Measurements from ENCODE around the gene ENHO.

The ENHO gene

DNA sequence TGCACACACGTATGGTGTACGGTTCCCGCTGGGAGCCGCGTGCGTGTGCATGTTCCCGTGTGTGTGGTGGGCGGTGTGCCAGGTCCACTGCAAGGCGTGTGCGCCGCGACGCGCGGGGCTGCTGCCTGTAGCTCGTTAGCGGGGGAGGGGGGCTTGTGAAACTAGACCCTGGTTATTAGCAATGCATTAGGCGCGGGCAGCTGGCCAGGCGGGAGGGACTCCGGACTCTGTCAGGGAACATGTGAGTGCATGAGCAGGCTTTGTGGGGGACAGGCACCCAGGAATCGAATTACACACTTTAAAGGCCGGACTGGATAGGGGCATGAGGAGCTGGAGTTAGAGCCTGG is 32.2 kb upstream of the ENHO start:
- Histone ChIP-seq H3K4me3 (ENCODE audit: low read depth in 1 of 2, low read length in 2 of 2) (no peak overlapping the region), H3K27me3 (ENCODE audit: control insufficient read depth in 1 of 2, insufficient read depth in 2 of 2, low read length in 2 of 2) (peaks cover 0 to 32% of the 10 kb centered on the region in 2 donors), H3K36me3 (ENCODE audit: insufficient read depth, low read length) (no peaks in the 10 kb centered on the region), H3K9me3 (ENCODE audit: low read length) (no peaks in the 10 kb centered on the region), H3K9ac (ENCODE audit: low read length) (no peak overlapping the region), H3K4me1 (ENCODE audit: insufficient read depth, low read length) (peaks cover 3% of the 10 kb centered on the region), H3K27ac (ENCODE audit: low read depth, low read length) (no peak overlapping the region)

DNA sequence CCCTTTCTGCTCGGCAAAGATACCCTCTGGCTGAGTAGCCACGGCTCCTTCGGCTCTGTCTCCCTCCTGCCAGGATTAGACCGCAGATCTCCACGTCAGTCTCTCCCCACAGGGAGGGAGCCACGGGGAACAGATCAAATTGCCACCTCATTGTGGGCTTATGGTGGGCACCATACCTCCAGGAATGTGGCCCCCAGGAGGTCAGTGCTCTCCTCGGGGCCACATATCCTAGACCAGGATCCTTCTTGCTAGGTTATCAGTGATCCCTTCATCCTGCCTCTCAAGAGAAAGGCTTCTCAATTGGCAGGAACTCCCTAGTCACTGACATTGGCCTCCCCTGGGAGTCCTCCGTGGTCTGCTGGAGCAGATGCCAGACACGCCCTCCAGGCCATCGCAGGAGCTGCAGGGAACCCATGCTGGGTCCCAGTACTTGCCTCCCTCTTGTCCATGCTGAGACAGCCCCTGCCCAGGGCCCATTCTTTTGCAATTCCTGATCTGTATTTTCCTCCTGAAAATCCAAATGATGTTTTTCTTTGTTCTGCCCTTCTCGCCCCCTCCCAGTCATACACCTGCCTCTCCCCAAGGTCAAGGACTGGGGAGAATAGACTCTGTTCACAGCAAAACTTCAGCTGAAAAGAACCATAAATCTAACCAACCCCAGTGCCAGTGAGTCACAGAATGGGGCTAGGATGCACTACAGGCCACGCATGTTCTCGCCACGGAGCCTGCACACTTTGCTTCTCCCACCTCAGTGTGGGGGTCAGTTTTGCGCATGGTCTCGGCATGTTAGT is 31.6 kb upstream of the ENHO start:
- H3K9me3 ChIP-seq (ENCODE audit: low read length) = no peaks in the 10 kb centered on the region
- no peak overlapping the region for H3K9ac ChIP-seq (ENCODE audit: low read length)
- no peak overlapping the region for H3K27ac ChIP-seq (ENCODE audit: low read depth, low read length)
- H3K4me1 ChIP-seq (ENCODE audit: insufficient read depth, low read length) = no peaks in the 10 kb centered on the region
- no peaks in the 10 kb centered on the region for H3K36me3 ChIP-seq (ENCODE audit: insufficient read depth, low read length)
- no peak overlapping the region for H3K4me3 ChIP-seq (ENCODE audit: low read depth in 1 of 2, low read length in 2 of 2)
- H3K27me3 ChIP-seq (ENCODE audit: control insufficient read depth in 1 of 2, insufficient read depth in 2 of 2, low read length in 2 of 2) = peaks cover 0 to 27% of the 10 kb centered on the region in 2 donors

DNA sequence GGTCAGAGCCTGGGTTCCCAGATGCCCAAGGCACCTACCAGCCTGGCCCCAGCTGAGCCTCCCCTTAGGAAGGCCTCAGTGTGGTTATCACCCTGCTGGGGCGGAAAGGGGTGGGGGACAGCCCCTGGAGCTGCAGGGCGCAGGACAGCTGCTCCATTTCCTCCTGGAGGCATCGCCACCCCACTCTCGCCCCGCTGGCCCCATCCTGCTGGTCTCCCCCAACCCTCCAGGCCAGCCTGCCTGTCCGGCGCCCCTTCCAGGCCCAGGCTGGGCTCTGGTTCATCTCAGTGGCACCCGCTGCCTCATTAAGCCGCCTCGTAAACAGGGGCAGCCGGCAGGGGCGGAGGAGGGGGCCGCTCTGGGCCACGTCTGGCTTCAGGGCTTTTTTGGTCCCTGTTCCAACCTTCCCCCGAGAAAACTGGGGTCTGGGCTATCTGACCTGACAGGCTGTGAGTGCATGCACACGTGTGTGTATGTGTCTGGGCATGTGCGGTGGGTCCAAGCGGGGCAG is 30.8 kb upstream of the ENHO start:
- no peaks in the 10 kb centered on the region for H3K4me1 ChIP-seq (ENCODE audit: insufficient read depth, low read length)
- no peaks in the 10 kb centered on the region for H3K36me3 ChIP-seq (ENCODE audit: insufficient read depth, low read length)
- no peaks in the 10 kb centered on the region for H3K9me3 ChIP-seq (ENCODE audit: low read length)
- H3K9ac ChIP-seq (ENCODE audit: low read length) = no peak overlapping the region
- no peak overlapping the region for H3K27ac ChIP-seq (ENCODE audit: low read depth, low read length)
- peaks cover 0 to 18% of the 10 kb centered on the region in 2 donors for H3K27me3 ChIP-seq (ENCODE audit: control insufficient read depth in 1 of 2, insufficient read depth in 2 of 2, low read length in 2 of 2)
- H3K4me3 ChIP-seq (ENCODE audit: low read depth in 1 of 2, low read length in 2 of 2) = no peak overlapping the region

DNA sequence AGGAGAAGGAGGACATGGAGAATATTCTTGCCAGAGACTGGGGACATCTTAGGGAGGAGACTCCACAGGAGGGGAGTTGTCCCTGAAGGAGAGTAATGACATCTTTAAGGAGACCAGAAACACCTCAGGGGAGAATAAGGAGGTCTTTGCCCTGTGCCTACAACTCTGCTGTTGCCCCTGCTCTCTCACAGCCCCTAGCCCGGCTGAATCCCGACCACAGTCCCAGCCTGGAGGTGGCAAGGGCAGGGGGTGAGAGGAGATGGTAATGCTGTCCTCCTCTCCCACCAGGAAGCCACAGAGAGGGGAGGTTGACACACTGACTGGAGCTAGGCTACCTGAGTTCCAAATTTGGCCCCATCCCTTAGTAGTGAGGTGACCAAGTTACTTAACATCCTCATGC is 30.2 kb upstream of the ENHO start:
- no peaks in the 10 kb centered on the region for H3K9me3 ChIP-seq (ENCODE audit: low read length)
- no peak overlapping the region for H3K9ac ChIP-seq (ENCODE audit: low read length)
- no peak overlapping the region for H3K4me3 ChIP-seq (ENCODE audit: low read depth in 1 of 2, low read length in 2 of 2)
- peaks cover 0 to 13% of the 10 kb centered on the region in 2 donors for H3K27me3 ChIP-seq (ENCODE audit: control insufficient read depth in 1 of 2, insufficient read depth in 2 of 2, low read length in 2 of 2)
- H3K4me1 ChIP-seq (ENCODE audit: insufficient read depth, low read length) = no peaks in the 10 kb centered on the region
- no peaks in the 10 kb centered on the region for H3K36me3 ChIP-seq (ENCODE audit: insufficient read depth, low read length)
- no peak overlapping the region for H3K27ac ChIP-seq (ENCODE audit: low read depth, low read length)

DNA sequence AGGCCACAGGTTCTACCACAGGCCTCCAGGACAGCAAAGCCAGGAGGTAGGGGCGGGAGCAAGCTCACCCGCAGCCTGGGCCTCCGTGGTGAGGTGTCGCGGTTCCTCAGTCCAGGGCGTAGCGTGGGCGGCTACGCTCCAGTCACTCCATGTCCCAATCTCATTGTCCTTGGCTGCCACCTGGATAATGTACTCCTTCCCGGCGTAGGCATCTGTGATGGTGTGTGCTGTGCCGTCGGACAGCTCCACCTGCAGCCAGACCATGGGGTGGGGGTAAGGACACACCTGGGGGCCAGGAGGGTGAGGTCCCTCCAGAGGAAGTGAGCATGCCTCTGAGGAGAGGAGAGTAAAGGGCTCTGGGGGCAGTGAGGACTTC is 29.8 kb upstream of the ENHO start:
- H3K4me1 ChIP-seq (ENCODE audit: insufficient read depth, low read length) = no peaks in the 10 kb centered on the region
- peaks cover 0 to 11% of the 10 kb centered on the region in 2 donors for H3K27me3 ChIP-seq (ENCODE audit: control insufficient read depth in 1 of 2, insufficient read depth in 2 of 2, low read length in 2 of 2)
- H3K9ac ChIP-seq (ENCODE audit: low read length) = no peak overlapping the region
- H3K4me3 ChIP-seq (ENCODE audit: low read depth in 1 of 2, low read length in 2 of 2) = no peak overlapping the region
- no peak overlapping the region for H3K27ac ChIP-seq (ENCODE audit: low read depth, low read length)
- H3K36me3 ChIP-seq (ENCODE audit: insufficient read depth, low read length) = no peaks in the 10 kb centered on the region
- H3K9me3 ChIP-seq (ENCODE audit: low read length) = no peaks in the 10 kb centered on the region

DNA sequence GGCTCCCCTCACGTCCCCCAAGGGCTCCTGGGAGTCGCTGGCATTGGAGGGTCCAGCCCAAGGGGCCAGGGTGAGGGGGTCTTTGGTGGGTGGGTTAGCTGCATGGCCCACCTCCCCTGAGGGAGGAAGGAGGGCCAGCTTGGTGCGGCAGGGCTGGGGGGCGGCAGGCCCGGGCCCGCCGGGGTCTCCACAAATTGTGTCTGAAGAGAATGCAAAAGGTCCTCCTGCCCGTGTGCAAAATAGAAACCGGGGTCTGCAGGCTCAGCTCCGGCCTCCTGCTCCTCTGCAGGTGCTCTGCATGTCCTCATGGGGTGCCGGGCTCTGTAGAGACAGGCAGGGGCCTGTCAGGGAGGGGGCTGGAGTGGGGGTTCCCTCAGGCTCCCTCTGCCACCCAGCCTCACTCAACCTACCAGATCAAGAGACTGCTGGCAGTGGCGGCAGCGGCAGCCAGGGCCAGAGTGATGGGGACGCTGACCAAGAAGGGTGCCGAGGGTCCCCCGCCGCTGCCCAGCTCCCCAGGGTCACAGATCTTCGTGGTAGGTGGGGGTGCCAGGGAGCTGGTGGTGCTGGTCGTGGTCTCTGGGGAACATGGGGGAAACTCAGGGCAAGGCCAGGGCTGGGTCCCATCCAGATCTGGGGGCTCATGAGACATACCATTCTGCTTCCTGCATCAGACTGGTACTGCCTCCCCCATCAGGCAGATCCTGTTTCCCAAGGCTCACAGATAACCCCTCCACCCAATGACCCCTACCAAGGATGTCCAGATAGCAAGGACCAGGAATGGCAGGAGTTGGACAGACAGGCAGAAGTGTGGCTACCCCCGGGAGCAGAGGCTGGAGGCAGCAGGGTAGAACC is 29.2 kb upstream of the ENHO start:
- Histone ChIP-seq H3K4me3 (ENCODE audit: low read depth in 1 of 2, low read length in 2 of 2) (no peak overlapping the region), H3K27ac (ENCODE audit: low read depth, low read length) (no peak overlapping the region), H3K36me3 (ENCODE audit: insufficient read depth, low read length) (no peaks in the 10 kb centered on the region), H3K9ac (ENCODE audit: low read length) (no peak overlapping the region), H3K9me3 (ENCODE audit: low read length) (no peaks in the 10 kb centered on the region), H3K4me1 (ENCODE audit: insufficient read depth, low read length) (no peaks in the 10 kb centered on the region), H3K27me3 (ENCODE audit: control insufficient read depth in 1 of 2, insufficient read depth in 2 of 2, low read length in 2 of 2) (peaks cover 0 to 11% of the 10 kb centered on the region in 2 donors)

DNA sequence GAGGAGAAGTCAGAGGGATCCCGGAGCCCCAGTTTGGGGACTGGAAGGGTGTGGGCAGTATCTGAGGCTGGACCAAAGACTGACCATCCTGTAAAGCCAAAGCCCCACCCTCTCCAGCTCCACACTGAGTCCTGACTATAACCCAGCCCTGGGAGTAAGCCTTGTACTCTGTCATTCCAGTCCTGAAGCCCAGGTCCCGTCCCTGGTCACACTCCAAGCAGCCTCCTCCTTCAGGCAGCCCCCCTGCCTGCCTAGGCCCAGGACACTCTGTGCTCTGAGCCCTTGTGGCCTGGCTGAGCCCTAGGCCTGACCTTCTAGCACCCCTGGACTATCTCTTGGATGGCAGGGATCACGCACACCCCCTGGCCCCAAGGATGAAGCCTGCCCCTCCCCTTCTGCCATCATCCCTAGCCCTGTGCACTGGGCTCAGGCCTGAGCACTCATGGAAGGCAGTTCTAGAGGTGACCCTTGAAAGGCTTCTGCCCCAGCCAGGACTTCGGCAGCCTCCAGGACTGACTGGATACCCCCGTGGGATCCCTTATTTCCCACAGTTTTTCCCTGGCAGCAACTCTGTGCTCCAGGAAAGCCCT is 28.0 kb upstream of the ENHO start:
- no peak overlapping the region for H3K27ac ChIP-seq (ENCODE audit: low read depth, low read length)
- no peak overlapping the region for H3K4me3 ChIP-seq (ENCODE audit: low read depth in 1 of 2, low read length in 2 of 2)
- no peak overlapping the region for H3K9ac ChIP-seq (ENCODE audit: low read length)
- H3K27me3 ChIP-seq (ENCODE audit: control insufficient read depth in 1 of 2, insufficient read depth in 2 of 2, low read length in 2 of 2) = peaks cover 0 to 13% of the 10 kb centered on the region in 2 donors
- no peaks in the 10 kb centered on the region for H3K36me3 ChIP-seq (ENCODE audit: insufficient read depth, low read length)
- H3K4me1 ChIP-seq (ENCODE audit: insufficient read depth, low read length) = no peaks in the 10 kb centered on the region
- no peaks in the 10 kb centered on the region for H3K9me3 ChIP-seq (ENCODE audit: low read length)

DNA sequence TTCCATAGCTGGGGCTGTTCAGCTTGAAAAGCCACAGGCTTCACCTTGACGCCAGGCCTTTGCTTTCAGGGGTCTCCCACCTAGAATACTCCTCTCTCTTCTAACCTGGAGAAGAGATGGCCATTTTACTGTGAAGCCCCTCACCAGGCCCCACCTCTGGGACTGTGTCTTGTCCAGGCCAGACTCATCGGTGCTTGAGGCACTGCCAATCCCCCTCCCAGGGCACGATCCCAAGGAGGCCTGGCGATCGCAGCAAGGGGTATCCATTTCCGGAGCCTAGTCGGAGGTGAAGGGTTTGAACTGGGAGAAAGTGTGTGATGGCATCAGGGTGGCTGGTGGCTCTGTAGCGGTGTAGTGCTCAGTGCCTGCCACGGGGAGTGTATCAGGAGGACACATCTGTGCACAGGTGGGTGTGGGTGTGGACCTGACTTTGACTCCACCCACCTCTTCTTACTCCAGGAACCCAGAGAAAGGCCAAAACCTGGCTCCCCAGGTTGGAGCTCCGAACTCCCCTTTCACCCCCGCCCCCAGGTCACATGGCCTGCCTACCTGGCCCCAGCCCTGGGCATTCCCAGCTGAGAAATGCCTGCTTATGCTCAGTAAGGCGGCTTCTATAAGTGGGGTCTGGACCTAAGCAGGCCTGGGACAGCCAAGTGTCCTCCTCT is 27.4 kb upstream of the ENHO start:
- Histone ChIP-seq H3K9ac (ENCODE audit: low read length) (no peak overlapping the region), H3K36me3 (ENCODE audit: insufficient read depth, low read length) (no peaks in the 10 kb centered on the region), H3K27ac (ENCODE audit: low read depth, low read length) (no peak overlapping the region), H3K4me1 (ENCODE audit: insufficient read depth, low read length) (no peaks in the 10 kb centered on the region), H3K9me3 (ENCODE audit: low read length) (no peaks in the 10 kb centered on the region), H3K27me3 (ENCODE audit: control insufficient read depth in 1 of 2, insufficient read depth in 2 of 2, low read length in 2 of 2) (peaks cover 0 to 13% of the 10 kb centered on the region in 2 donors), H3K4me3 (ENCODE audit: low read depth in 1 of 2, low read length in 2 of 2) (no peak overlapping the region)

DNA sequence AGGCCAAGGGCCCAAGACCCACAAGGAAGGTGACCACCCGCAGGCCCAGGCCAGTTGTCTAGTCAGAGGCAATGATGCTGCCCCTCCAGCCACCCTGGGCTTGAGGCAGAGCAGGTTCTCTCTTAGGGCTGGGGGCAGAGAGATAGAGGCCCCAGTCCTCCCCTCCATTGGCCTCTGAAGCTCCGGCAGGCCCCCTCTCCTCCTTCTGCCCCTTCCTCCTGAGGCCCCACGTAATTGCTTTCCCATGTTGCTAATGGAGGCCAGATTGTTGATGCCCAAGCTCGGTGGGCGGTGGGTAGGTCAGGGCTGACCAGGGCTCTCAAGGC is 26.6 kb upstream of the ENHO start:
- Histone ChIP-seq H3K4me1 (ENCODE audit: insufficient read depth, low read length) (no peaks in the 10 kb centered on the region), H3K36me3 (ENCODE audit: insufficient read depth, low read length) (no peaks in the 10 kb centered on the region), H3K4me3 (ENCODE audit: low read depth in 1 of 2, low read length in 2 of 2) (no peak overlapping the region), H3K27ac (ENCODE audit: low read depth, low read length) (no peak overlapping the region), H3K27me3 (ENCODE audit: control insufficient read depth in 1 of 2, insufficient read depth in 2 of 2, low read length in 2 of 2) (peaks cover 0 to 13% of the 10 kb centered on the region in 2 donors), H3K9me3 (ENCODE audit: low read length) (no peaks in the 10 kb centered on the region), H3K9ac (ENCODE audit: low read length) (no peak overlapping the region)

DNA sequence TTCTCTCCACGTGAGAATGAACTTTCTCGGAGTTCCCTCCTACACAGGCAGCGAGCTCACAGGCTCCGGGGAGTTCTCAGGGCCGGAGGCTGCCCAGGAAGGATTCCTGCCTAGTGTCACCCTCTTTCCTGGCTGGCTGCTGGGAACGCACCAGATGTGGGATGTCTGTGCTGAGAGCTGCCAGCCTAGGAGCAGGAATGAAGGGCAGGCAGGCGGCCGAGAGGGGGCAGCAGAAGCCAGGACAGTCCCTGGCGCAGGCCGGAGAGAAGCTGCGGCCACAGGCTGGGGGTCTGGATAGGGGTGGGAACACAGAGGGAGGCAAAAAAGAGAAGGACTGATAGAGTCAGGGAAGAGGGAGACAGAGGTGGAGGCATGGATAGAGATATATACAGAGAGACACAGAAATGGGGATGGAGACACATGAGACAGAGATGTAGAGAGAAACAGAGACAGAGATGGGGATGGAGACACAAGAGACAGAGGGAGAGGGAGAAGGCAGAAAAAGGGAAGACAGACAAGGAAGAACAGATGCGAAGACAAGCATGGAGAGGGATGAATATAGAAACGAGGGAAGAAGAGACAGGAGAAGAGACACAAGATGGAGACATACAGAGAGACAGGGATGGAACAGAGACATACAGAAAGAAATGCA is 25.3 kb upstream of the ENHO start:
- Histone ChIP-seq H3K27me3 (ENCODE audit: control insufficient read depth in 1 of 2, insufficient read depth in 2 of 2, low read length in 2 of 2) (peaks cover 0 to 13% of the 10 kb centered on the region in 2 donors), H3K9ac (ENCODE audit: low read length) (no peak overlapping the region), H3K4me3 (ENCODE audit: low read depth in 1 of 2, low read length in 2 of 2) (no peak overlapping the region), H3K27ac (ENCODE audit: low read depth, low read length) (no peak overlapping the region), H3K4me1 (ENCODE audit: insufficient read depth, low read length) (no peaks in the 10 kb centered on the region), H3K36me3 (ENCODE audit: insufficient read depth, low read length) (no peaks in the 10 kb centered on the region), H3K9me3 (ENCODE audit: low read length) (no peaks in the 10 kb centered on the region)
